K562 (cell line): Measurements from ENCODE around the gene CREBL2. TPM values are rescaled to one million over a fixed set of nuclear protein-coding genes. Genes with fewer than 3 reads are reported as not detected.

Experiments used
- DMBX1 ChIP-seq: fragments of 250-450 bp; sonication (Bioruptor Pico); IDR thresholded peaks from 2 replicates; pipeline ENCODE4 v1.8.0; 2022; ENCODE audit warnings: inconsistent platforms, mild to moderate bottlenecking, moderate library complexity, borderline replicate concordance
- HLTF ChIP-seq: fragments of 450-650 bp; IDR thresholded peaks from 2 replicates; pipeline ENCODE4 v1.6.1; 2016
- JUNB ChIP-seq: fragments of 450-650 bp; formaldehyde crosslinking; conservative IDR thresholded peaks from 2 replicates; pipeline ENCODE4 v1.4.0; 2020; ENCODE audit warnings: mild to moderate bottlenecking
- L3MBTL2 ChIP-seq: fragments of 450-650 bp; IDR thresholded peaks from 2 replicates; pipeline ENCODE4 v1.6.1; 2016; ENCODE audit warnings: mild to moderate bottlenecking, moderate library complexity
- MIER1 ChIP-seq: fragments of 450-650 bp; IDR thresholded peaks from 2 replicates; pipeline ENCODE4 v1.6.1; 2016; ENCODE audit warnings: antibody characterized with exemption, mild to moderate bottlenecking, low read depth
- MYC ChIP-seq, 2 experiments: fragments of 250-450 bp in 1 of 2; sonication (Bioruptor Pico) in 1 of 2; IDR thresholded peaks; 2 replicates each; pipeline versions ENCODE4 v1.5.1 to v1.6.1; 2012 to 2021; ENCODE audit warnings: low read depth in 2 of 2, borderline replicate concordance in 1 of 2, improper control_type of control experiment in 1 of 2, low read length in 1 of 2, mild to moderate bottlenecking in 1 of 2, moderate library complexity in 1 of 2
- MYNN ChIP-seq, 2 experiments: sonication (generic); formaldehyde crosslinking in 1 of 2; IDR thresholded peaks; 2 replicates each; pipeline versions ENCODE4 v1.5.0 to v1.6.1; 2016 to 2020; ENCODE audit warnings: antibody characterized with exemption in 1 of 2, missing genetic modification reagents in 1 of 2
- NFATC3 ChIP-seq: fragments of 450-650 bp; IDR thresholded peaks from 2 replicates; pipeline ENCODE4 v1.6.1; 2017; ENCODE audit warnings: mild to moderate bottlenecking
- NR2C1 ChIP-seq, 2 experiments: fragments of 450-650 bp; IDR thresholded peaks; 2 replicates each; pipeline ENCODE4 v1.6.1; 2017; ENCODE audit warnings: mild to moderate bottlenecking in 2 of 2, antibody characterized with exemption in 1 of 2, inconsistent platforms in 1 of 2, missing compliant biosample characterization in 1 of 2, missing genetic modification characterization in 1 of 2
- POU5F1 ChIP-seq: fragments of 150-350 bp; IDR thresholded peaks from 2 replicates; pipeline ENCODE4 v1.6.1; 2014; ENCODE audit warnings: borderline replicate concordance, low read length, low read depth, mild to moderate bottlenecking; ENCODE audit not compliant: partially characterized antibody
- SMAD4 ChIP-seq: fragments of 250-450 bp; sonication (Bioruptor Pico); conservative IDR thresholded peaks from 2 replicates; pipeline ENCODE4 v1.8.0; 2021; ENCODE audit warnings: inconsistent platforms, mild to moderate bottlenecking, moderate library complexity
- TEAD4 ChIP-seq, 2 experiments: sonication (generic) in 1 of 2; formaldehyde crosslinking in 1 of 2; IDR thresholded peaks; 2 replicates each; pipeline versions ENCODE4 v1.6.1 to v1.8.0; 2012 to 2022; ENCODE audit warnings: borderline replicate concordance in 1 of 2, inconsistent platforms in 1 of 2, low read length in 1 of 2, mild to moderate bottlenecking in 1 of 2, missing genetic modification reagents in 1 of 2
- polyA plus RNA-seq, 8 experiments: library from polyadenylated mRNA; depleted of rRNA in 4 of 8; stranded (reverse) in 5 of 8; unstranded in 3 of 8; fragments of >200 nt; fragmentation: Nextera tagmentation in 2 of 8; fragmentation: Illumina TruSeq in 1 of 8; extraction: Ambion mirVana in 2 of 8; extraction: Trizol in 1 of 8; gene quantifications; 2 replicates each; pipeline versions ENCODE4 v1.2.1 to v1.2.3, GENCODE V29; 2011 to 2014; ENCODE audit warnings: inconsistent platforms in 1 of 8, missing spikeins in 1 of 8
- total RNA-seq, 7 experiments: library from RNA; depleted of rRNA in 6 of 7; stranded (reverse); fragments of >200 nt in 6 of 7; fragmentation: Illumina TruSeq in 2 of 7; extraction: Trizol in 2 of 7; gene quantifications; 2 replicates each; pipeline versions ENCODE4 v1.2.1 to v1.2.3, GENCODE V29; 2011 to 2021; ENCODE audit warnings: low replicate concordance in 1 of 7
- TF ChIP-seq, protein P1 (sequence below): sonication (generic); formaldehyde crosslinking; IDR thresholded peaks from 2 replicates; pipeline ENCODE4 v1.8.1; 2022; ENCODE audit warnings: missing genetic modification reagents
- TF ChIP-seq, protein P2 (sequence below): fragments of 250-450 bp; sonication (Bioruptor Pico); IDR thresholded peaks from 2 replicates; pipeline ENCODE4 v1.8.0; 2021; ENCODE audit warnings: mild to moderate bottlenecking, moderate library complexity
- TF ChIP-seq, protein P3 (sequence below): fragments of 450-650 bp; IDR thresholded peaks from 2 replicates; pipeline ENCODE4 v1.6.1; 2016; ENCODE audit warnings: missing biosample characterization, missing genetic modification characterization
- TF ChIP-seq, protein P4 (sequence below): IDR thresholded peaks from 3 replicates; pipeline ENCODE4 v1.6.1; 2011; ENCODE audit warnings: borderline replicate concordance, mild to moderate bottlenecking; ENCODE audit not compliant: insufficient read length, insufficient read depth
- TF ChIP-seq, protein P5 (sequence below): fragments of 450-650 bp; formaldehyde crosslinking; IDR thresholded peaks from 2 replicates; pipeline ENCODE4 v1.4.0; 2020; ENCODE audit warnings: mild to moderate bottlenecking, moderate library complexity
- TF ChIP-seq, protein P6 (sequence below): fragments of 200-800 bp; sonication (Bioruptor generic); IDR thresholded peaks from 2 replicates; pipeline ENCODE4 v1.6.1; 2017; ENCODE audit warnings: missing genetic modification characterization, missing compliant biosample characterization

Gene CREBL2
- total and polyA plus RNA-seq, 9 of the 15 experiments (the other 6 are each of a cell fraction or from before 2014, with no cell fraction given) = 1.7 to 7.3 (median 5.2) TPM

DNA sequence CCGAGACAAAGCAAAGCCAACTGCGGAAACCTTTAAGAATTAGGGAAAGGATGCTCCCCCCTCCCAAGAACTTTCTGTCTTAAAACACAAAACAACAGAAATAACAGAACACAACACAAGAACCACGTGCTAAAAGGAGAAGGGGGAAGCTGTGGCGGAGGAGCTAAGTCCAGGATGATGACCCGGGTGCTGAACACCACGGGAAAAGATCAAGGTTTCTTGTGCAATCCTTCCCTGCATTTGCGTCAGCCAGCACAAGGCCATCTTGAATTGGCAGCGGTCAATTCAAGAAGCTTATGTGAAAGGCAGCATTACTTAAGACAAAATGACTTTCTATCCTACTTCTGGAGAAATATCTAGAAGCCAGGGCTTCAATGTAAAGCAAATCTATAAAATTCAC, 11.0 kb upstream of the CREBL2 start (continued):
- TF ChIP-seq, protein P1, sequence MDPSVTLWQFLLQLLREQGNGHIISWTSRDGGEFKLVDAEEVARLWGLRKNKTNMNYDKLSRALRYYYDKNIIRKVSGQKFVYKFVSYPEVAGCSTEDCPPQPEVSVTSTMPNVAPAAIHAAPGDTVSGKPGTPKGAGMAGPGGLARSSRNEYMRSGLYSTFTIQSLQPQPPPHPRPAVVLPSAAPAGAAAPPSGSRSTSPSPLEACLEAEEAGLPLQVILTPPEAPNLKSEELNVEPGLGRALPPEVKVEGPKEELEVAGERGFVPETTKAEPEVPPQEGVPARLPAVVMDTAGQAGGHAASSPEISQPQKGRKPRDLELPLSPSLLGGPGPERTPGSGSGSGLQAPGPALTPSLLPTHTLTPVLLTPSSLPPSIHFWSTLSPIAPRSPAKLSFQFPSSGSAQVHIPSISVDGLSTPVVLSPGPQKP (CRISPR knock-in tag) = no peak
- peak; percentile 38; the same call in 1 of the 2 replicates for TF ChIP-seq SMAD4 (CRISPR knock-in tag)
- TF ChIP-seq HLTF = no peak
- no peak for TF ChIP-seq MIER1
- peak; percentile 37; the same call in 1 of the 2 replicates for TF ChIP-seq DMBX1
- TF ChIP-seq, protein P2, sequence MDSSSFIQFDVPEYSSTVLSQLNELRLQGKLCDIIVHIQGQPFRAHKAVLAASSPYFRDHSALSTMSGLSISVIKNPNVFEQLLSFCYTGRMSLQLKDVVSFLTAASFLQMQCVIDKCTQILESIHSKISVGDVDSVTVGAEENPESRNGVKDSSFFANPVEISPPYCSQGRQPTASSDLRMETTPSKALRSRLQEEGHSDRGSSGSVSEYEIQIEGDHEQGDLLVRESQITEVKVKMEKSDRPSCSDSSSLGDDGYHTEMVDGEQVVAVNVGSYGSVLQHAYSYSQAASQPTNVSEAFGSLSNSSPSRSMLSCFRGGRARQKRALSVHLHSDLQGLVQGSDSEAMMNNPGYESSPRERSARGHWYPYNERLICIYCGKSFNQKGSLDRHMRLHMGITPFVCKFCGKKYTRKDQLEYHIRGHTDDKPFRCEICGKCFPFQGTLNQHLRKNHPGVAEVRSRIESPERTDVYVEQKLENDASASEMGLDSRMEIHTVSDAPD (CRISPR knock-in tag) = no peak
- 0 out of 2 replicates have a peak, but pooled peaks have one; percentile 19 for TF ChIP-seq MYC (IDR thresholded peaks at IDR 0.05; ENCODE audit: low read depth, low read length)
- TF ChIP-seq MYC (CRISPR knock-in tag; IDR thresholded peaks at IDR 0.05; ENCODE audit: borderline replicate concordance, low read depth) = no peak
- TF ChIP-seq JUNB (CRISPR knock-in tag) = no peak
- TF ChIP-seq, protein P3, sequence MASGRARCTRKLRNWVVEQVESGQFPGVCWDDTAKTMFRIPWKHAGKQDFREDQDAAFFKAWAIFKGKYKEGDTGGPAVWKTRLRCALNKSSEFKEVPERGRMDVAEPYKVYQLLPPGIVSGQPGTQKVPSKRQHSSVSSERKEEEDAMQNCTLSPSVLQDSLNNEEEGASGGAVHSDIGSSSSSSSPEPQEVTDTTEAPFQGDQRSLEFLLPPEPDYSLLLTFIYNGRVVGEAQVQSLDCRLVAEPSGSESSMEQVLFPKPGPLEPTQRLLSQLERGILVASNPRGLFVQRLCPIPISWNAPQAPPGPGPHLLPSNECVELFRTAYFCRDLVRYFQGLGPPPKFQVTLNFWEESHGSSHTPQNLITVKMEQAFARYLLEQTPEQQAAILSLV (tag) = 0 out of 2 replicates have a peak, but pooled peaks have one; percentile 53
- peak; percentile 39; the same call in 1 of the 2 replicates for TF ChIP-seq L3MBTL2
- TF ChIP-seq, protein P4, sequence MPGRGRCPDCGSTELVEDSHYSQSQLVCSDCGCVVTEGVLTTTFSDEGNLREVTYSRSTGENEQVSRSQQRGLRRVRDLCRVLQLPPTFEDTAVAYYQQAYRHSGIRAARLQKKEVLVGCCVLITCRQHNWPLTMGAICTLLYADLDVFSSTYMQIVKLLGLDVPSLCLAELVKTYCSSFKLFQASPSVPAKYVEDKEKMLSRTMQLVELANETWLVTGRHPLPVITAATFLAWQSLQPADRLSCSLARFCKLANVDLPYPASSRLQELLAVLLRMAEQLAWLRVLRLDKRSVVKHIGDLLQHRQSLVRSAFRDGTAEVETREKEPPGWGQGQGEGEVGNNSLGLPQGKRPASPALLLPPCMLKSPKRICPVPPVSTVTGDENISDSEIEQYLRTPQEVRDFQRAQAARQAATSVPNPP = no peak
- no peak for TF ChIP-seq NFATC3
- no peak for TF ChIP-seq NR2C1 (IDR thresholded peaks at IDR 0.05)
- TF ChIP-seq NR2C1 (tag; IDR thresholded peaks at IDR 0.05) = peak; percentile 69
- TF ChIP-seq, protein P5, sequence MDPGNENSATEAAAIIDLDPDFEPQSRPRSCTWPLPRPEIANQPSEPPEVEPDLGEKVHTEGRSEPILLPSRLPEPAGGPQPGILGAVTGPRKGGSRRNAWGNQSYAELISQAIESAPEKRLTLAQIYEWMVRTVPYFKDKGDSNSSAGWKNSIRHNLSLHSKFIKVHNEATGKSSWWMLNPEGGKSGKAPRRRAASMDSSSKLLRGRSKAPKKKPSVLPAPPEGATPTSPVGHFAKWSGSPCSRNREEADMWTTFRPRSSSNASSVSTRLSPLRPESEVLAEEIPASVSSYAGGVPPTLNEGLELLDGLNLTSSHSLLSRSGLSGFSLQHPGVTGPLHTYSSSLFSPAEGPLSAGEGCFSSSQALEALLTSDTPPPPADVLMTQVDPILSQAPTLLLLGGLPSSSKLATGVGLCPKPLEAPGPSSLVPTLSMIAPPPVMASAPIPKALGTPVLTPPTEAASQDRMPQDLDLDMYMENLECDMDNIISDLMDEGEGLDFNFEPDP (CRISPR knock-in tag) = no peak
- no peak for TF ChIP-seq MYNN (IDR thresholded peaks at IDR 0.05)
- no peak for TF ChIP-seq MYNN (CRISPR knock-in tag; IDR thresholded peaks at IDR 0.05)
- TF ChIP-seq, protein P6, sequence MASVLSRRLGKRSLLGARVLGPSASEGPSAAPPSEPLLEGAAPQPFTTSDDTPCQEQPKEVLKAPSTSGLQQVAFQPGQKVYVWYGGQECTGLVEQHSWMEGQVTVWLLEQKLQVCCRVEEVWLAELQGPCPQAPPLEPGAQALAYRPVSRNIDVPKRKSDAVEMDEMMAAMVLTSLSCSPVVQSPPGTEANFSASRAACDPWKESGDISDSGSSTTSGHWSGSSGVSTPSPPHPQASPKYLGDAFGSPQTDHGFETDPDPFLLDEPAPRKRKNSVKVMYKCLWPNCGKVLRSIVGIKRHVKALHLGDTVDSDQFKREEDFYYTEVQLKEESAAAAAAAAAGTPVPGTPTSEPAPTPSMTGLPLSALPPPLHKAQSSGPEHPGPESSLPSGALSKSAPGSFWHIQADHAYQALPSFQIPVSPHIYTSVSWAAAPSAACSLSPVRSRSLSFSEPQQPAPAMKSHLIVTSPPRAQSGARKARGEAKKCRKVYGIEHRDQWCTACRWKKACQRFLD (CRISPR knock-in tag) = no peak
- TF ChIP-seq TEAD4 (IDR thresholded peaks at IDR 0.05; ENCODE audit: low read length) = no peak
- TF ChIP-seq TEAD4 (CRISPR knock-in tag; IDR thresholded peaks at IDR 0.05; ENCODE audit: borderline replicate concordance) = no peak
- TF ChIP-seq POU5F1 = no peak
